GM10248 (cell line): ENCODE results near the gene SDK1.

ENCODE experiments used
- CTCF ChIA-PET: fragments of 300-600 bp; sonication (Branson Sonifier 250); formaldehyde crosslinking; extraction: SDS; loops from one replicate; lab custom pipeline; 2021; ENCODE audit warnings: antibody characterized with exemption; lab: Yijun Ruan, JAX
- POLR2A ChIA-PET: fragments of 350-650 bp; sonication (Branson Sonifier 250); formaldehyde crosslinking; extraction: SDS; loops from one replicate; lab custom pipeline; 2020; ENCODE audit warnings: antibody characterized with exemption; lab: Yijun Ruan, JAX
- DNase-seq: peaks from one replicate; pipeline ENCODE4 v3.0.0; 2012; ENCODE audit errors: extremely low spot score
- TF ChIP-seq, protein P1 (sequence below): IDR thresholded peaks from 2 replicates; pipeline ENCODE4 v1.5.1; 2012; ENCODE audit warnings: mild to moderate bottlenecking, low read depth; ENCODE audit errors: extremely low read depth, missing control alignments, control extremely low read depth

The SDK1 gene

DNA sequence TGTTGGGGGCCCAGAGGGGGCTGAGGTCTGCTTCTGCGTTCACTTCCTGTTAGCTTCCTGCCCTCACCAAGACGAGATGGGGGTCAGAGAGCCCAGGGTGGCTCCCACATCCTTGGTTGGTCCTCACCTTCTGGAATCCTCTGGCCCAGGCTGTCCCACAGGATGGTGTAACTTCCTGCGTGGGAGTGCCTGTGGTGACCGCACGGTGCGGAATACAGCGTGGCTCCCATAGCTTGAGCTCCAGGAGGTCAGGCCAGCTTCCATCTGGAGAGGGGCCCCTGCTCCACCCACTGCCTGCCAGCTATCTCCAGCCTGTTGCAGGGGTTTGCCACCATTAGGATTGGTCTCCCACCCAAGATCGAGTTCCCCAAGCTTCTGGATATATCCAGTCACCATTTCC lies 699.9 kb downstream of the SDK1 start:
- CTCF ChIA-PET, result no interaction called here
- DNase-seq, result no peak
- POLR2A ChIA-PET, result no interaction called here
- TF ChIP-seq, protein P1, sequence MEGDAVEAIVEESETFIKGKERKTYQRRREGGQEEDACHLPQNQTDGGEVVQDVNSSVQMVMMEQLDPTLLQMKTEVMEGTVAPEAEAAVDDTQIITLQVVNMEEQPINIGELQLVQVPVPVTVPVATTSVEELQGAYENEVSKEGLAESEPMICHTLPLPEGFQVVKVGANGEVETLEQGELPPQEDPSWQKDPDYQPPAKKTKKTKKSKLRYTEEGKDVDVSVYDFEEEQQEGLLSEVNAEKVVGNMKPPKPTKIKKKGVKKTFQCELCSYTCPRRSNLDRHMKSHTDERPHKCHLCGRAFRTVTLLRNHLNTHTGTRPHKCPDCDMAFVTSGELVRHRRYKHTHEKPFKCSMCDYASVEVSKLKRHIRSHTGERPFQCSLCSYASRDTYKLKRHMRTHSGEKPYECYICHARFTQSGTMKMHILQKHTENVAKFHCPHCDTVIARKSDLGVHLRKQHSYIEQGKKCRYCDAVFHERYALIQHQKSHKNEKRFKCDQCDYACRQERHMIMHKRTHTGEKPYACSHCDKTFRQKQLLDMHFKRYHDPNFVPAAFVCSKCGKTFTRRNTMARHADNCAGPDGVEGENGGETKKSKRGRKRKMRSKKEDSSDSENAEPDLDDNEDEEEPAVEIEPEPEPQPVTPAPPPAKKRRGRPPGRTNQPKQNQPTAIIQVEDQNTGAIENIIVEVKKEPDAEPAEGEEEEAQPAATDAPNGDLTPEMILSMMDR, result no peak

DNA sequence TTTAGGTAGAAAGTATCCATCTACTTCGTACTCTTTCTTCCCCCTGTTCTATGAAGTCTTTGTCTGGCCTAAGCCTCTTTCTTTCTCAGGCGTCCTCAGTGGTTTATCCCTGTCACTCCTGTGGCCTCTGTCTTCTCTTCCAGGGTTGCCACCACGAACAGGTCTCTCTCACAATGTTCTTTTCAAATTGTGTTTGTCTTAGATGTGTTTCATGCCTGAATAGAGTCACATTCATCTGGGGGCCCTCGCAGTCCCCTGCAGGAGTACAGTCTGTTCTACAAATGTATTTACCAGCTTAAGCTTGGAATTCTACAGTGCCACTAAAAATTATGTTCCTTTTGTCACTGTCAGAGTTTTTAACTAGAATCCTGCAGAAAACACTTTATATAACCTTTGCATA lies 700.7 kb downstream of the SDK1 start:
- TF ChIP-seq, protein P1, result no peak
- DNase-seq, result no peak
- ChIA-PET POLR2A (no interaction called here), CTCF (no interaction called here)

DNA sequence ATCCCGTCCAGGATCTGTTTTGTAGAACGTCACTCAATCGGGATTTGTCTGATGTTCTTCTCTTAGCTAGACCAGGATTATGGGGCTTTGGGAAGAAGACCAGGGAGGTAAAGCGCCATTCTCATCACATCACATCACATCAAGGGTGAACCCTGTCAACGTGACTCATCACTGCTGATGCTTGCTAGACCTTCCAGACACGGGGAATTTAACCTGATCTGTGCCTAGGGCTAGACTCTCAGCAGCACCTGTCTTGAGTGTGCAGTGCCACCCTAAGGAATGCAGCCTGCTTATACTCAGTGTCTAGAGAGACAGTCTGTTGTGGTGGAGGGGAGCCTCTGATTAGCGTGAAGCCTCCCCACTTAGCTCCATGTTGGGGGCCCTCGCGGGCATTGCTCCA lies 702.5 kb downstream of the SDK1 start:
- DNase-seq, result no peak
- POLR2A ChIA-PET, result no interaction called here
- CTCF ChIA-PET, result interaction anchor here (1.2 kb wide), 1 partner anchor 22 kb away, joined by 4 read pairs; no protein-coding TSS in a partner anchor
- TF ChIP-seq, protein P1, result no peak

DNA sequence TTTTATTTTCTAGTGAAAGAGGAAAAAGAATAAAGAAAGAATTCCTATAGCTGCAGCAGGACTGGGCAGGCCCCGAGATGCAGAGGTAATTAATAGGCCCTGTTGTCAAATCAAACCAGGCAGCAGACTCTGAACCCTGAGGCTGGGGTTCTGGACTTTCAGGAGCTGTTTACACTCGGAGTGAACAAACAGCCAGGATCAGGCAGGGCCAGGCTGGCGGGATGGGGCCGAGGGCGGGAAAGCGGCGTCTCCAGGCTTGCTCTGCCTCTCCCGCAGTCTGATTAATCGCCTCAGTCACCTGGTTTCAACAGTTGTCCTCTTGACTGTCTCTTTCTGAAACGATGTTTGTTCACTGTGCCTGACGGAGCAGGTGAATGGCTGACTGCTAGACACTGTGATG lies 705.6 kb downstream of the SDK1 start:
- DNase-seq, result no peak
- ChIA-PET CTCF (no interaction called here), POLR2A (no interaction called here)
- TF ChIP-seq, protein P1, result no peak

DNA sequence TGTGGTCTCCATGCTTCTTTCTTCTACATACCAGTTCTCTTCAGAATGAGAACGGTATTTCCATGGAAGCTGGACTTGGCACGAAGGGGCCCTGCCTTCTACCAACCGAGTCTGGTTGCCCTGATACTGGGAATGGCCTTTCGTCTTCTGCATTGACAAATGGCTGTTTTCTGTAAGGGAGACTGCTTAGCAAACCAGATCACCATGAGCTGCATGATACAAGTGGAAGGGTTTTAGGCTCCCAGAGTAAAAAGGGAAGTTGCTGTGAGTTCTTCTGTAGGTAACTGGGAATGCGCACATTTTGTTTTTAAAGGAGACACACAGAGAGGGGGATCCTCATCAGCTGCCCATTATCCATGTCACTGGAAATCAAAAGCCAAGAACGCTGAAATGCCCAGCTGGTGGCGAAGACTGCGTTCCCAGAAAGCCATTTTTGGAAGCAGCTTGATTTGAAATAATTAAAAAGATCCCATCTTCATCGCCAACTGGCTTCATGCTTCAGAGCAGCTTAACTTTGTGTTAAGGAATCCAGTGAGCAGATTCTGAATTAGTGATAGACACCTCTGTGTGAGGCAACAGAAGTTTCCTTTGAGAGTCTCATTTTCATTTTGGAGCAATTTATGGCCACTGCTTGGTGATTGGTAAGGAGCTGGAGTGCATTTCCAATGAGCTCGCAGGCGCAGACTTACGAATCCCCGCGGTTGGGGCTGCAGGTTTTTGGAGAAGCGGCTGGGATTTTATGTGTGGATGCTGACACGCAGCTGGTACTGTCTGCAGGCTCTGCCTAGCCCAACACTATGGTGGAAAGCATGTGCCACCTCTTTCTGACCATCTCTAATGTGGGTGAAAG lies 708.4 kb downstream of the SDK1 start:
- TF ChIP-seq, protein P1, result no peak
- ChIA-PET POLR2A (no interaction called here), CTCF (no interaction called here)
- DNase-seq, result no peak

DNA sequence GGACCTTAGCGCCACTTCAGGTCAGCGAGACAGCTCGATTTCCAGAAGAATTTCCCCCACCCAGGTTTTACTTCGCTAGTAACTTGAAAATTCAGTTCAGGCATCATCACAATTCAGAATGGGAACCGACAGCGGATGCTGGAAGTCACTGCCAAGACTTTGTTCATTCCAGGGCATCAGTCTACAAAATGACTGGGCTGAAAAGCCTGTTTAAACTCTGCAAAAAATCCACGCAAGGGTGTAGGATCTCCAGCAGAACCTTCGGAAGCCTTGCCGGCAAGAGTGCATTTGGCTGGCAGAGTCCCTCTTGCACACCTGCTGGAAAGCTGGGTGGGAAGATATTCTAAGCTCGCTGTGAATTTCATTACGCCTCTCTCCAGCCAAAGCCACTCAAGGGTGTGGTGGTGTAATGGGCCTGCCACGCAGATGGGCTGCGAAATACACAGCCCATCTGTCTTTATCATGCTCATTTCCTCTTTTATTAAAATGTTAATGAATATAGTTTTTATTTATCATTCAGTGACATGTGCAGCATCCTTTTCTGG lies 709.1 kb downstream of the SDK1 start:
- TF ChIP-seq, protein P1, result no peak
- ChIA-PET CTCF (no interaction called here), POLR2A (no interaction called here)
- DNase-seq, result no peak
